HCT116 (cell line): ENCODE results near the gene SLC27A4. TPM values are rescaled to one million over a fixed set of nuclear protein-coding genes. Genes with fewer than 3 reads are reported as not detected.

Experiments
- ATAC-seq: fragments of 200-7000 bp; cut with Tn5 transposase; 2 replicates; pipeline ENCODE4 v1.9.1; 2020; ENCODE audit warnings: mild to moderate bottlenecking, moderate library complexity
- BruUV-seq: library from RNA; stranded (reverse); fragments of 400-500 nt; replicated peaks from 2 replicates; lab custom pipeline; 2021; lab: Mats Ljungman, UMichigan
- CTCF ChIA-PET: fragments of 300-600 bp; sonication (Branson Sonifier 250); formaldehyde crosslinking; loops from one replicate; lab custom pipeline; 2021; ENCODE audit warnings: antibody characterized with exemption; lab: Charles Lee
- POLR2A ChIA-PET: fragments of 300-600, 350-600 bp; sonication (Branson Sonifier 250); formaldehyde crosslinking; loops from one replicate; lab custom pipeline; 2021; ENCODE audit warnings: antibody characterized with exemption; lab: Charles Lee
- RAD21 ChIA-PET, 2 experiments: fragments of 300-600 bp; sonication (Branson Sonifier 250); formaldehyde crosslinking; loops; one replicate each; lab custom pipeline; 2023; ENCODE audit warnings: low total read pairs in 2 of 2; ENCODE audit not compliant: uncharacterized antibody in 2 of 2, unreplicated experiment in 2 of 2, low non-redundant PET in 1 of 2; lab: Charles Lee
- DNase-seq: peaks from one replicate; pipeline ENCODE4 v3.0.0-alpha.2; 2010; ENCODE audit warnings: low read depth, low spot score
- H2AFZ ChIP-seq: fragments of 200-600 bp; shearing (Covaris generic), sonication (generic); 2 replicates; pipeline ENCODE4 v1.6.1; 2017; ENCODE audit warnings: low read depth, mixed run types, mixed read lengths, antibody characterized with exemption, low read length; ENCODE audit not compliant: poor library complexity, severe bottlenecking
- H3K27ac ChIP-seq: 2 replicates; pipeline ENCODE4 v1.5.1; 2012; ENCODE audit warnings: low read depth, low read length
- H3K27me3 ChIP-seq: fragments of 200-600 bp; sonication (generic); 2 replicates; pipeline ENCODE4 v1.6.1; 2016; ENCODE audit warnings: mixed run types, low read length, mixed read lengths; ENCODE audit not compliant: insufficient read depth
- H3K36me3 ChIP-seq, 2 experiments: fragments of 200-500 bp in 1 of 2; fragments of 200-600 bp in 1 of 2; sonication (Bioruptor generic) in 1 of 2; sonication (generic) in 1 of 2; 2 replicates each; pipeline versions ENCODE4 v1.5.1 to v1.6.1; 2014 to 2016; ENCODE audit warnings: low read length in 2 of 2, inconsistent platforms in 1 of 2, mixed read lengths in 1 of 2, mixed run types in 1 of 2; ENCODE audit not compliant: insufficient read depth in 2 of 2, control insufficient read depth in 1 of 2
- H3K4me1 ChIP-seq, 2 experiments: fragments of 200-600 bp in 1 of 2; sonication (generic) in 1 of 2; 2 replicates each; pipeline versions ENCODE4 v1.5.1 to v1.6.1; 2012 to 2017; ENCODE audit warnings: low read length in 2 of 2, inconsistent platforms in 1 of 2, mild to moderate bottlenecking in 1 of 2, mixed read lengths in 1 of 2, mixed run types in 1 of 2, moderate library complexity in 1 of 2; ENCODE audit not compliant: insufficient read depth in 2 of 2, control insufficient read depth in 1 of 2
- H3K4me2 ChIP-seq: fragments of 200-600 bp; sonication (generic); 2 replicates; pipeline ENCODE4 v1.6.1; 2017; ENCODE audit warnings: mixed run types, low read length, mixed read lengths
- H3K4me3 ChIP-seq, 2 experiments: fragments of 200-600 bp in 1 of 2; sonication (generic) in 1 of 2; replicated peaks in 1 of 2; 2 replicates each; pipeline ENCODE4 v1.5.1; 2011 to 2016; ENCODE audit warnings: low read length in 2 of 2, control low read depth in 1 of 2, low read depth in 1 of 2, mild to moderate bottlenecking in 1 of 2, mixed read lengths in 1 of 2, mixed run types in 1 of 2
- H3K79me2 ChIP-seq: fragments of 200-600 bp; sonication (generic); 2 replicates; pipeline ENCODE4 v1.6.1; 2017; ENCODE audit warnings: mild to moderate bottlenecking, mixed run types, low read length, moderate library complexity, mixed read lengths; ENCODE audit not compliant: insufficient read depth
- H3K9ac ChIP-seq: fragments of 200-600 bp; sonication (generic); 2 replicates; pipeline ENCODE4 v1.6.1; 2016; ENCODE audit warnings: low read length, mixed read lengths
- H3K9me2 ChIP-seq: fragments of 200-600 bp; sonication (generic), shearing (Covaris generic); 2 replicates; pipeline ENCODE4 v1.6.1; 2017; ENCODE audit warnings: mixed run types, mild to moderate bottlenecking, moderate library complexity; ENCODE audit not compliant: insufficient read depth
- H3K9me3 ChIP-seq, 2 experiments: fragments of 200-500 bp in 1 of 2; fragments of 200-600 bp in 1 of 2; sonication (Bioruptor generic) in 1 of 2; sonication (generic) in 1 of 2; 2 replicates each; pipeline ENCODE4 v1.6.1; 2014 to 2017; ENCODE audit warnings: low read length in 2 of 2, mixed read lengths in 2 of 2, inconsistent platforms in 1 of 2, low read depth in 1 of 2, mild to moderate bottlenecking in 1 of 2, mixed run types in 1 of 2, moderate library complexity in 1 of 2; ENCODE audit not compliant: control insufficient read depth in 1 of 2, insufficient read depth in 1 of 2
- H4K20me1 ChIP-seq: fragments of 200-600 bp; sonication (generic), shearing (Covaris generic); 2 replicates; pipeline ENCODE4 v1.6.1; 2017; ENCODE audit warnings: mixed run types, mild to moderate bottlenecking, moderate library complexity; ENCODE audit not compliant: insufficient read depth
- CEBPB ChIP-seq: IDR thresholded peaks from 2 replicates; pipeline ENCODE4 v1.6.1; 2012; ENCODE audit warnings: low read depth
- ELF1 ChIP-seq: IDR thresholded peaks from 2 replicates; pipeline ENCODE4 v1.6.1; 2012; ENCODE audit warnings: low read depth, borderline replicate concordance
- EZH2phosphoT487 ChIP-seq: fragments of 200-600 bp; IDR thresholded peaks from 2 replicates; pipeline ENCODE4 v1.6.1; 2018; ENCODE audit warnings: antibody characterized with exemption, borderline replicate concordance
- FOSL1 ChIP-seq: IDR thresholded peaks from 2 replicates; pipeline ENCODE4 v1.6.1; 2012; ENCODE audit warnings: low read depth
- JUND ChIP-seq: IDR thresholded peaks from 2 replicates; pipeline ENCODE4 v1.6.1; 2012
- YY1 ChIP-seq: IDR thresholded peaks from 2 replicates; pipeline ENCODE4 v1.6.1; 2011; ENCODE audit warnings: low read length, low read depth, moderate library complexity, mild to moderate bottlenecking; ENCODE audit not compliant: insufficient replicate concordance; ENCODE audit errors: extremely low read depth
- intact Hi-C: fragments of 100-400 bp; cut with micrococcal nuclease; formaldehyde crosslinking; loops from 2 replicates; pipeline ENCODE4 v1.10.0; 2022
- total RNA-seq: library from RNA; stranded (reverse); gene quantifications from one replicate; pipeline ENCODE4 v1.2.1, GENCODE V29; 2021; ENCODE audit not compliant: unreplicated experiment
- TF ChIP-seq, protein P1 (sequence below): IDR thresholded peaks from 2 replicates; pipeline ENCODE4 v1.6.1; 2012
- TF ChIP-seq, protein P2 (sequence below): IDR thresholded peaks from 2 replicates; pipeline ENCODE4 v1.6.1; 2011; ENCODE audit warnings: mild to moderate bottlenecking, low read length, moderate library complexity; ENCODE audit not compliant: insufficient replicate concordance; ENCODE audit errors: extremely low read depth
- TF ChIP-seq, protein P3 (sequence below): IDR thresholded peaks from 2 replicates; pipeline ENCODE4 v1.6.1; 2012

Gene SLC27A4
- total RNA-seq, 1 experiment from 2014 or later = 33.9 TPM

DNA sequence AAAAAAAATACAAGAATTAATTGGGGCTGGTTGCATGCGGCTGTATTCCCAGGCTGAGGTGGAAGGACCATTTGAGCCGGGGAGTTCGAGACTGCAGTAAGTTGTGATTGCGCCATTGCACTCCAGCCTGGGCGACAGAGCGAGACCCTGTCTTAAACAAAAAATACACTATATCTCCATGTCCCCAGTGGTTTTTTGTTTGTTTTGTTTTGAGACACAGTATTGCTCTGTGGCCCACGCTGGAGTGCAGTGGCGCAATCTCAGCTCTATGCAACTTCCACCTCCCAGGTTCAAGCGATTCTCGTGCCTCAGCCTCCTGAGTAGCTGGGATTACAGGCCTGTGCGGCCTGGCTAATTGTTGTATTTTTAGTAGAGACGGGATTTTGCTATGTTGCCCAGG lies 16.5 kb upstream of the SLC27A4 start:
- Histone ChIP-seq H3K9me2 (no peaks in the 10 kb centered on the region), H3K27ac (peak overlapping the region; percentile 93), H3K9me3 (no peaks in the 10 kb centered on the region), H3K9ac (peak overlapping the region; percentile 85), H2AFZ (no peak overlapping the region), H3K4me1 (peaks cover 18 to 31% of the 10 kb centered on the region in 2 experiments), H4K20me1 (no peaks in the 10 kb centered on the region), H3K79me2 (peaks cover 38% of the 10 kb centered on the region), H3K36me3 (peaks cover 6 to 16% of the 10 kb centered on the region in 2 experiments; a peak in 3 of 4 replicates), H3K4me2 (peak overlapping the region; percentile 89), H3K27me3 (no peaks in the 10 kb centered on the region), H3K4me3 (peak overlapping the region; percentile 99 to 100)
- no peak for TF ChIP-seq ELF1
- TF ChIP-seq, protein P1, sequence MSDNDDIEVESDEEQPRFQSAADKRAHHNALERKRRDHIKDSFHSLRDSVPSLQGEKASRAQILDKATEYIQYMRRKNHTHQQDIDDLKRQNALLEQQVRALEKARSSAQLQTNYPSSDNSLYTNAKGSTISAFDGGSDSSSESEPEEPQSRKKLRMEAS = no peak
- no peak for TF ChIP-seq EZH2phosphoT487
- TF ChIP-seq YY1 = no peak
- TF ChIP-seq JUND = no peak
- TF ChIP-seq CEBPB = no peak
- TF ChIP-seq, protein P2, sequence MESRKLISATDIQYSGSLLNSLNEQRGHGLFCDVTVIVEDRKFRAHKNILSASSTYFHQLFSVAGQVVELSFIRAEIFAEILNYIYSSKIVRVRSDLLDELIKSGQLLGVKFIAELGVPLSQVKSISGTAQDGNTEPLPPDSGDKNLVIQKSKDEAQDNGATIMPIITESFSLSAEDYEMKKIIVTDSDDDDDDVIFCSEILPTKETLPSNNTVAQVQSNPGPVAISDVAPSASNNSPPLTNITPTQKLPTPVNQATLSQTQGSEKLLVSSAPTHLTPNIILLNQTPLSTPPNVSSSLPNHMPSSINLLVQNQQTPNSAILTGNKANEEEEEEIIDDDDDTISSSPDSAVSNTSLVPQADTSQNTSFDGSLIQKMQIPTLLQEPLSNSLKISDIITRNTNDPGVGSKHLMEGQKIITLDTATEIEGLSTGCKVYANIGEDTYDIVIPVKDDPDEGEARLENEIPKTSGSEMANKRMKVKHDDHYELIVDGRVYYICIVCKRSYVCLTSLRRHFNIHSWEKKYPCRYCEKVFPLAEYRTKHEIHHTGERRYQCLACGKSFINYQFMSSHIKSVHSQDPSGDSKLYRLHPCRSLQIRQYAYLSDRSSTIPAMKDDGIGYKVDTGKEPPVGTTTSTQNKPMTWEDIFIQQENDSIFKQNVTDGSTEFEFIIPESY = no peak
- TF ChIP-seq, protein P3, sequence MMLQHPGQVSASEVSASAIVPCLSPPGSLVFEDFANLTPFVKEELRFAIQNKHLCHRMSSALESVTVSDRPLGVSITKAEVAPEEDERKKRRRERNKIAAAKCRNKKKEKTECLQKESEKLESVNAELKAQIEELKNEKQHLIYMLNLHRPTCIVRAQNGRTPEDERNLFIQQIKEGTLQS = no peak
- no peak for TF ChIP-seq FOSL1
- no TSS peak for BruUV-seq
- RAD21 ChIA-PET = no interaction called here
- intact Hi-C loops = loop anchor here (2.0 kb wide), 1 partner anchor 17 kb away; no protein-coding TSS in a partner anchor
- CTCF ChIA-PET = no interaction called here
- ATAC-seq (no peak), DNase-seq (no peak)
- POLR2A ChIA-PET = no interaction called here
